Thoracic aorta (tissue), 2 donors: ENCODE results near the gene NCAM2. TPM values are rescaled to one million over a fixed set of nuclear protein-coding genes. Genes with fewer than 3 reads are reported as not detected.

Experiments used
- ATAC-seq: fragments of 150-250 bp; one replicate; pipeline ENCODE4 v1.8.0; 2017; ENCODE audit warnings: low read depth; ENCODE audit not compliant: insufficient number of reproducible peaks, low FRiP score
- DNase-seq: peaks from one replicate; pipeline ENCODE4 v3.0.0-alpha.2; 2020; ENCODE audit warnings: low spot score
- H3K27ac ChIP-seq, 2 donors: fragments of 200-600 bp; sonication (generic); 1 replicate in 1 of 2; 2 replicates in 1 of 2; pipeline ENCODE4 v1.5.1; 2016; ENCODE audit warnings: mild to moderate bottlenecking in 2 of 2, moderate library complexity in 2 of 2
- H3K27me3 ChIP-seq: fragments of 200-600 bp; sonication (generic); replicated peaks from 2 replicates; pipeline ENCODE4 v1.6.0; 2016; ENCODE audit warnings: mild to moderate bottlenecking; ENCODE audit not compliant: insufficient read depth
- H3K36me3 ChIP-seq: fragments of 200-600 bp; sonication (generic); one replicate; pipeline ENCODE4 v1.5.1; 2016
- H3K4me1 ChIP-seq, 2 donors: fragments of 200-600 bp; sonication (generic); 1 replicate in 1 of 2; 2 replicates in 1 of 2; pipeline versions ENCODE4 v1.5.1 to v1.6.0; 2016; ENCODE audit warnings: low read depth in 2 of 2, mild to moderate bottlenecking in 1 of 2; ENCODE audit not compliant: control insufficient read depth in 1 of 2
- H3K4me3 ChIP-seq: fragments of 200-600 bp; sonication (generic); 2 replicates; pipeline ENCODE4 v1.5.1; 2016; ENCODE audit warnings: mild to moderate bottlenecking
- H3K9me3 ChIP-seq: fragments of 200-600 bp; sonication (generic); 2 replicates; pipeline ENCODE4 v1.5.1; 2016
- CTCF ChIP-seq: fragments of 200-600 bp; sonication (generic); IDR thresholded peaks from one replicate; pipeline ENCODE4 v1.5.1; 2019; ENCODE audit warnings: antibody characterized with exemption
- total RNA-seq, 2 donors: library from RNA; depleted of rRNA; stranded (reverse); fragments of >200 nt; gene quantifications; one replicate each; pipeline versions ENCODE4 v1.1.0 to v1.2.3, GENCODE V29; 2016

The NCAM2 gene
- 1 to 10 TPM in 1 of 2 donors, under 1 TPM in 1; 0.99 to 1.4 TPM for total RNA-seq

GRCh38 chr21:20997636-20998455 lies at the start of gene NCAM2:
TSS of gene NCAM2 (plus strand) at chr21:20998409.
- Histone ChIP-seq H3K27ac (no peak within 1 kb of the TSS), H3K9me3 (no peaks in the 10 kb centered on the region), H3K27me3 (no peaks in the 10 kb centered on the region), H3K36me3 (no peaks in the 10 kb centered on the region), H3K4me1 (peaks cover 7 to 14% of the 10 kb centered on the region in 2 donors), H3K4me3 (peak within 1 kb of the TSS; percentile 71)
- ATAC-seq: no peak
- TF ChIP-seq CTCF: no peak
- DNase-seq: no peak

DNA sequence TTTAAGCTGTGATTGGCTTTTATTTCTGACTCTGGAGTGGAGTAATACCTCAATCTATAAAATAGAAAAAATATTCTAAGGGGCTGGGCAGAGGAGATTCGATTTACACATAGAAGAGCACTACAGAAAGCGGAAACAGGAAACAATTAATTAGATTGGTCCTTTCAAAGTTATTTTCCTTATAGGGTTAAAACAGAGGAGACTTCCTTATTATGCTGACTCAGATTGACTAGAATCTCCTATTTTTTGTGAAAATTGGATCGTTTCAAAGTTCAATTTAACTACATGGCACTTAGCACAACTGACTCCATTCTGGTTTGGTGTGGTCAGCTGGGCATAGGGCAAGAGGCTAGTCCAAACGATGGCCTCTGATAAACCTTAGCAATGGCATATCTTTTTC lies 48.3 kb upstream of the NCAM2 start:
- H3K4me3 ChIP-seq: no peak overlapping the region
- no peak overlapping the region for H3K27ac ChIP-seq
- ATAC-seq (no peak), DNase-seq (no peak)
- no peaks in the 10 kb centered on the region for H3K4me1 ChIP-seq
- TF ChIP-seq CTCF: no peak
- H3K9me3 ChIP-seq: no peaks in the 10 kb centered on the region
- no peaks in the 10 kb centered on the region for H3K36me3 ChIP-seq
- no peaks in the 10 kb centered on the region for H3K27me3 ChIP-seq

GRCh38 chr21:20965816-20966215 lies 32.4 kb upstream of the NCAM2 start:
- ATAC-seq (no peak), DNase-seq (no peak)
- no peak overlapping the region for H3K27ac ChIP-seq
- TF ChIP-seq CTCF: no peak
- no peak overlapping the region for H3K4me3 ChIP-seq
- no peaks in the 10 kb centered on the region for H3K27me3 ChIP-seq
- H3K36me3 ChIP-seq: no peaks in the 10 kb centered on the region
- no peaks in the 10 kb centered on the region for H3K9me3 ChIP-seq
- no peaks in the 10 kb centered on the region for H3K4me1 ChIP-seq

- Histone ChIP-seq H3K4me3 (no peak overlapping the region), H3K27me3 (no peaks in the 10 kb centered on the region), H3K36me3 (no peaks in the 10 kb centered on the region), H3K27ac (no peak overlapping the region), H3K4me1 (no peaks in the 10 kb centered on the region), H3K9me3 (no peaks in the 10 kb centered on the region)
- ATAC-seq (no peak), DNase-seq (no peak)
- no peak for TF ChIP-seq CTCF
Measured at GRCh38 chr21:20968391-20968790, 29.8 kb upstream of the NCAM2 start.

- ATAC-seq (no peak), DNase-seq (no peak)
- Histone ChIP-seq H3K27me3 (no peaks in the 10 kb centered on the region), H3K9me3 (no peaks in the 10 kb centered on the region), H3K4me1 (no peaks in the 10 kb centered on the region), H3K36me3 (no peaks in the 10 kb centered on the region), H3K27ac (no peak overlapping the region), H3K4me3 (no peak overlapping the region)
- TF ChIP-seq CTCF: no peak
Measured at GRCh38 chr21:20970691-20971090, 27.5 kb upstream of the NCAM2 start.
